ENCODE data around the gene OST4.

DNA sequence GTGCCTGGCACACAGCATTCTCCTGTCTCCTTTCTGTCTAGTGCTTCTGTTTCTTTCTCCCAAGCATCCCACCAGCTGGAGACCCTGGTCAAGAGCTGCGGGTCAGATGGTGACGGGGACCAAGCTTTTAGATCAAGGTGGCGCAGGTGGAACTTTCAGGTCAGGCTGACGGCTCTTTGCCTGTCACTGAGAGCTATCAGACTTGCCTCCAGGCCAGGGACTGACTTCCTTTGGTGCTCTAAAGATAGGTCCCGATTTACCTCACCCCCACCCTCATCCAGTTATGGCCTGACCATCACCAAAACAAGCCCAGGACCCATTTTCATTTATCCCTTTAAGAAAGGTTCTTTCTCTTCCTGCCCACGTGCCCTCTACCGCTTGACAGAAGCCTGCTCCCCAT is 5.8 kb upstream of the OST4 start:
- TF ChIP-seq, protein P1, sequence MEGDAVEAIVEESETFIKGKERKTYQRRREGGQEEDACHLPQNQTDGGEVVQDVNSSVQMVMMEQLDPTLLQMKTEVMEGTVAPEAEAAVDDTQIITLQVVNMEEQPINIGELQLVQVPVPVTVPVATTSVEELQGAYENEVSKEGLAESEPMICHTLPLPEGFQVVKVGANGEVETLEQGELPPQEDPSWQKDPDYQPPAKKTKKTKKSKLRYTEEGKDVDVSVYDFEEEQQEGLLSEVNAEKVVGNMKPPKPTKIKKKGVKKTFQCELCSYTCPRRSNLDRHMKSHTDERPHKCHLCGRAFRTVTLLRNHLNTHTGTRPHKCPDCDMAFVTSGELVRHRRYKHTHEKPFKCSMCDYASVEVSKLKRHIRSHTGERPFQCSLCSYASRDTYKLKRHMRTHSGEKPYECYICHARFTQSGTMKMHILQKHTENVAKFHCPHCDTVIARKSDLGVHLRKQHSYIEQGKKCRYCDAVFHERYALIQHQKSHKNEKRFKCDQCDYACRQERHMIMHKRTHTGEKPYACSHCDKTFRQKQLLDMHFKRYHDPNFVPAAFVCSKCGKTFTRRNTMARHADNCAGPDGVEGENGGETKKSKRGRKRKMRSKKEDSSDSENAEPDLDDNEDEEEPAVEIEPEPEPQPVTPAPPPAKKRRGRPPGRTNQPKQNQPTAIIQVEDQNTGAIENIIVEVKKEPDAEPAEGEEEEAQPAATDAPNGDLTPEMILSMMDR (conservative IDR thresholded peaks at IDR 0.05): no peak
- no peak for TF ChIP-seq ZFX (IDR thresholded peaks at IDR 0.05)

All from C4-2B (cell line).